Lower leg skin (tissue), 3 donors: ENCODE results near the gene LDLRAD2.

ENCODE experiments used
- CTCF ChIP-seq, 3 donors: fragments of 450-650 bp; IDR thresholded peaks; one replicate each; pipeline ENCODE4 v1.5.1; 2016; ENCODE audit warnings: antibody characterized with exemption in 3 of 3, mild to moderate bottlenecking in 3 of 3, moderate library complexity in 2 of 3
- POLR2A ChIP-seq, 2 donors: fragments of 450-650 bp; IDR thresholded peaks; one replicate each; pipeline ENCODE4 v1.6.1; 2016 to 2017; ENCODE audit warnings: antibody characterized with exemption in 2 of 2, mild to moderate bottlenecking in 1 of 2, moderate library complexity in 1 of 2

DNA sequence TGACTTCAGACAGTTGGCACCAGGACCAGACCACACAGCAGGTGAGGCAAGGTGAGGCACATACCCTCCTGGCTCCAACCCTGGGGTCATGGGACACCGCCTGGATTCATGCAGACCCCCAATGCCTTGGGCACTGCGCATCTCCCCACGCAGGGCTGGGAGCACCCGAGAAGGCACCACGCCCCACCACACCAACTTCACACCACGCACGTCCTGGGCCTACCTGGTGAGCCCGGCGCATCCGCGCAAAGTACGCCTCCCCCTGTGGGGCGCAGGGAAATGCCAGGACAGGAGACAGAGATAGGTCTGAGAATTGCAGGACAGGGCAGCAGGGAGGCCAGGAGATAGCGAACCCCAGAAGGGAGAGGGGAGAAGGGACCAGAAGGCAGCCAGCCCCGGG is 58.5 kb downstream of the LDLRAD2 start:
- TF ChIP-seq CTCF (IDR thresholded peaks at IDR 0.05) (no peak), POLR2A (IDR thresholded peaks at IDR 0.05) (no peak)
